Limb (tissue), 2 donors: ENCODE results near the gene TUFT1.

Source experiments
- DNase-seq, 2 donors: peaks; one replicate each; pipeline ENCODE4 v3.0.0-alpha.2; 2016; ENCODE audit errors: extremely low spot score in 2 of 2

The TUFT1 gene

GRCh38 chr1:151540021-151540981 is at the start of gene TUFT1:
TUFT1 (plus strand) TSS chr1:151540309; CDS start chr1:151540367, 58 bp downstream.
- DNase-seq: peak; percentile 92 to 93

GRCh38 chr1:151491641-151492040 is 48.5 kb upstream of the TUFT1 start:
- DNase-seq: no peak

- no peak for DNase-seq
These were observed 48.0 kb upstream of the TUFT1 start for GRCh38 chr1:151492120-151492519.

GRCh38 chr1:151493042-151493441 is 47.1 kb upstream of the TUFT1 start:
- no peak for DNase-seq

GRCh38 chr1:151494741-151495281 is 45.3 kb upstream of the TUFT1 start:
- no peak for DNase-seq

- no peak for DNase-seq
These were observed 44.8 kb upstream of the TUFT1 start for GRCh38 chr1:151495316-151495715.

- no peak for DNase-seq
These were observed 40.7 kb upstream of the TUFT1 start for GRCh38 chr1:151499365-151499764.

- no peak for DNase-seq
These were observed 40.2 kb upstream of the TUFT1 start for GRCh38 chr1:151499930-151500329.

GRCh38 chr1:151501474-151501873 is 38.6 kb upstream of the TUFT1 start:
- no peak for DNase-seq

GRCh38 chr1:151502035-151502700 is 37.9 kb upstream of the TUFT1 start:
- DNase-seq: no peak

- DNase-seq: no peak
These were observed 37.0 kb upstream of the TUFT1 start for GRCh38 chr1:151502859-151503780.

GRCh38 chr1:151504252-151504651 is 35.9 kb upstream of the TUFT1 start:
- DNase-seq: no peak

- no peak for DNase-seq
These were observed 35.4 kb upstream of the TUFT1 start for GRCh38 chr1:151504759-151505158.

- no peak for DNase-seq
These were observed 31.3 kb upstream of the TUFT1 start for GRCh38 chr1:151508833-151509232.

- no peak for DNase-seq
These were observed 30.6 kb upstream of the TUFT1 start for GRCh38 chr1:151509350-151510019.

- DNase-seq: peak in 1 of 2 donors; percentile 29
These were observed 30.1 kb upstream of the TUFT1 start for GRCh38 chr1:151510020-151510405.

GRCh38 chr1:151510614-151510956 is 29.5 kb upstream of the TUFT1 start:
- DNase-seq: no peak

- peak; percentile 86 to 94 for DNase-seq
These were observed 29.0 kb upstream of the TUFT1 start, which contains the start of gene CGN for GRCh38 chr1:151510957-151511635. CGN (plus strand) TSS chr1:151511387; CDS start chr1:151518520, 7,133 bp downstream.

- DNase-seq: no peak
These were observed 28.4 kb upstream of the TUFT1 start for GRCh38 chr1:151511636-151512215.

- DNase-seq: no peak
These were observed 27.8 kb upstream of the TUFT1 start for GRCh38 chr1:151512326-151512725.
